GM23338 (cell line): ENCODE results near the gene CPSF4L. TPM values are rescaled to one million over a fixed set of nuclear protein-coding genes. Genes with fewer than 3 reads are reported as not detected.

Experiments
- ATAC-seq: fragments of 200-7000 bp; cut with Tn5 transposase; 3 replicates; pipeline ENCODE4 v1.9.1; 2020
- DNase-seq: peaks from one replicate; pipeline ENCODE4 v3.0.0-alpha.2; 2015; ENCODE audit warnings: low spot score
- H2AFZ ChIP-seq: fragments of 200-600 bp; sonication (generic); 2 replicates; pipeline ENCODE4 v1.8.0; 2016; ENCODE audit warnings: antibody characterized with exemption, mild to moderate bottlenecking, moderate library complexity
- H3F3A ChIP-seq: fragments of 200-600 bp; sonication (generic); replicated peaks from 2 replicates; pipeline ENCODE4 v1.8.0; 2017; ENCODE audit warnings: antibody characterized with exemption, mixed run types, low read depth
- H3K27ac ChIP-seq: fragments of 200-600 bp; sonication (generic); 2 replicates; pipeline ENCODE4 v1.6.1; 2016; ENCODE audit warnings: low read depth
- H3K27me3 ChIP-seq: fragments of 200-600 bp; sonication (generic); 2 replicates; pipeline ENCODE4 v1.8.0; 2016; ENCODE audit warnings: mild to moderate bottlenecking, mixed run types, moderate library complexity; ENCODE audit not compliant: insufficient read depth
- H3K36me3 ChIP-seq: fragments of 200-600 bp; sonication (generic); 2 replicates; pipeline ENCODE4 v1.8.0; 2016; ENCODE audit warnings: mild to moderate bottlenecking; ENCODE audit not compliant: insufficient read depth
- H3K4me1 ChIP-seq: fragments of 200-600 bp; sonication (generic); 2 replicates; pipeline ENCODE4 v1.8.0; 2016; ENCODE audit warnings: mild to moderate bottlenecking, moderate library complexity; ENCODE audit not compliant: insufficient read depth
- H3K4me2 ChIP-seq: fragments of 200-600 bp; sonication (generic); 2 replicates; pipeline ENCODE4 v1.7.1; 2017; ENCODE audit warnings: mixed run types
- H3K4me3 ChIP-seq: fragments of 200-600 bp; sonication (generic); 2 replicates; pipeline ENCODE4 v1.6.1; 2016; ENCODE audit warnings: mixed run types
- H3K79me2 ChIP-seq: fragments of 200-600 bp; sonication (generic); replicated peaks from 2 replicates; pipeline ENCODE4 v1.8.0; 2017; ENCODE audit warnings: mild to moderate bottlenecking; ENCODE audit not compliant: insufficient read depth
- H3K9me2 ChIP-seq: fragments of 200-600 bp; sonication (generic); 2 replicates; pipeline ENCODE4 v1.8.0; 2017; ENCODE audit not compliant: insufficient read depth
- H4K20me1 ChIP-seq: fragments of 200-600 bp; sonication (generic); replicated peaks from 2 replicates; pipeline ENCODE4 v1.8.0; 2017; ENCODE audit warnings: mild to moderate bottlenecking; ENCODE audit not compliant: insufficient read depth
- H3K27ac Mint-ChIP-seq: 2 replicates; pipeline ENCODE4 v1.8.0; 2020; ENCODE audit warnings: inconsistent platforms, mild to moderate bottlenecking, moderate library complexity, mixed read lengths
- H3K27me3 Mint-ChIP-seq: 3 replicates; pipeline ENCODE4 v1.8.0; 2022; ENCODE audit warnings: low read depth, mild to moderate bottlenecking, moderate library complexity, mixed read lengths, inconsistent platforms; ENCODE audit not compliant: insufficient read depth, poor library complexity
- H3K36me3 Mint-ChIP-seq: 3 replicates; pipeline ENCODE4 v1.8.0; 2021; ENCODE audit warnings: low read depth, mild to moderate bottlenecking, inconsistent platforms, moderate library complexity, mixed read lengths
- H3K4me1 Mint-ChIP-seq: 3 replicates; pipeline ENCODE4 v1.8.0; 2020; ENCODE audit warnings: mild to moderate bottlenecking, inconsistent platforms, mixed read lengths
- H3K4me3 Mint-ChIP-seq: 3 replicates; pipeline ENCODE4 v1.8.0; 2021; ENCODE audit warnings: moderate library complexity, mild to moderate bottlenecking, inconsistent platforms, mixed read lengths
- H3K9me3 Mint-ChIP-seq: 3 replicates; pipeline ENCODE4 v1.8.0; 2020; ENCODE audit warnings: moderate library complexity, mild to moderate bottlenecking, inconsistent platforms, mixed read lengths
- CREB1 ChIP-seq: fragments of 250-450 bp; sonication (Bioruptor Pico); IDR thresholded peaks from 2 replicates; pipeline ENCODE4 v1.5.0; 2020; ENCODE audit warnings: low read depth, mild to moderate bottlenecking, moderate library complexity
- CTCF ChIP-seq, 2 experiments: fragments of 200-600 bp in 1 of 2; sonication (generic) in 1 of 2; conservative IDR thresholded peaks; 2 replicates each; pipeline versions ENCODE4 v1.5.1 to v1.6.1; 2016 to 2017; ENCODE audit warnings: antibody characterized with exemption in 2 of 2, low read depth in 2 of 2, mild to moderate bottlenecking in 2 of 2, moderate library complexity in 1 of 2
- ETS1 ChIP-seq: IDR thresholded peaks from 2 replicates; pipeline ENCODE4 v1.6.1; 2016; ENCODE audit warnings: antibody characterized with exemption
- EZH2 ChIP-seq: fragments of 200-600 bp; sonication (generic); IDR thresholded peaks from one replicate; pipeline ENCODE4 v1.8.0; 2017; ENCODE audit warnings: antibody characterized with exemption, mild to moderate bottlenecking, low read depth; ENCODE audit not compliant: unreplicated experiment
- EZH2phosphoT487 ChIP-seq: fragments of 200-600 bp; sonication (generic); IDR thresholded peaks from one replicate; pipeline ENCODE4 v1.8.1; 2018; ENCODE audit warnings: antibody characterized with exemption; ENCODE audit not compliant: unreplicated experiment
- JUNB ChIP-seq: IDR thresholded peaks from one replicate; pipeline ENCODE4 v1.6.1; 2016; ENCODE audit warnings: antibody characterized with exemption; ENCODE audit not compliant: unreplicated experiment
- NANOG ChIP-seq: IDR thresholded peaks from 2 replicates; pipeline ENCODE4 v1.6.1; 2016; ENCODE audit warnings: antibody characterized with exemption, borderline replicate concordance
- POLR2AphosphoS5 ChIP-seq: IDR thresholded peaks from 2 replicates; pipeline ENCODE4 v1.6.1; 2016; ENCODE audit warnings: antibody characterized with exemption, low read depth
- REST ChIP-seq: IDR thresholded peaks from one replicate; pipeline ENCODE4 v1.6.1; 2018; ENCODE audit warnings: antibody characterized with exemption; ENCODE audit not compliant: unreplicated experiment
- STAT1 ChIP-seq: IDR thresholded peaks from one replicate; pipeline ENCODE4 v1.6.1; 2016; ENCODE audit warnings: antibody characterized with exemption; ENCODE audit not compliant: unreplicated experiment
- ZNF114 ChIP-seq: fragments of 250-450 bp; sonication (Bioruptor Pico); IDR thresholded peaks from 2 replicates; pipeline ENCODE4 v1.5.0; 2020; ENCODE audit warnings: mild to moderate bottlenecking, moderate library complexity
- ZNF331 ChIP-seq: fragments of 250-450 bp; sonication (Bioruptor Pico); IDR thresholded peaks from 2 replicates; pipeline ENCODE4 v1.5.0; 2020; ENCODE audit warnings: low read depth, mild to moderate bottlenecking, moderate library complexity
- ZNF462 ChIP-seq: fragments of 250-450 bp; sonication (Bioruptor Pico); IDR thresholded peaks from 2 replicates; pipeline ENCODE4 v1.5.0; 2020; ENCODE audit warnings: mild to moderate bottlenecking, moderate library complexity
- polyA plus RNA-seq: library from polyadenylated mRNA; unstranded; fragments of >200 nt; fragmentation: Nextera tagmentation; extraction: Ambion mirVana; gene quantifications from 2 replicates; pipeline ENCODE4 v1.2.1, GENCODE V29; 2016
- total RNA-seq: library from RNA; depleted of rRNA; stranded (reverse); fragments of >200 nt; shearing (Covaris generic); gene quantifications from 2 replicates; pipeline ENCODE4 v1.2.3, GENCODE V29; 2014

CPSF4L gene
- total and polyA plus RNA-seq, 2 experiments from 2014 or later, result not detected

GRCh38 chr17:73224663-73225305 is 36.9 kb downstream of the CPSF4L start:
- H3K27me3 ChIP-seq, result no peaks in the 10 kb centered on the region
- H2AFZ ChIP-seq, result no peak overlapping the region
- ATAC-seq (no peak), DNase-seq (no peak)
- H3K4me3 ChIP-seq, result no peak overlapping the region
- H3K27ac ChIP-seq, result no peak overlapping the region
- no peaks in the 10 kb centered on the region for H3F3A ChIP-seq
- peaks cover 26% of the 10 kb centered on the region; the same call in 2 of the 3 replicates for H3K36me3 Mint-ChIP-seq
- H3K27me3 Mint-ChIP-seq, result peaks cover 2% of the 10 kb centered on the region
- peaks cover 39% of the 10 kb centered on the region for H3K4me1 Mint-ChIP-seq
- H3K9me2 ChIP-seq, result no peaks in the 10 kb centered on the region
- TF ChIP-seq CREB1 (no peak), CTCF (conservative IDR thresholded peaks at IDR 0.05; ENCODE audit: low read depth in 2 of 2) (no peak), STAT1 (no peak), ZNF462 (CRISPR knock-in tag) (no peak), ZNF331 (CRISPR knock-in tag) (no peak), EZH2 (no peak), REST (no peak), POLR2AphosphoS5 (no peak), JUNB (no peak), ZNF114 (CRISPR knock-in tag) (no peak), NANOG (no peak), ETS1 (no peak), EZH2phosphoT487 (no peak)
- H3K36me3 ChIP-seq, result no peaks in the 10 kb centered on the region
- H3K79me2 ChIP-seq, result peaks cover 97% of the 10 kb centered on the region
- no peaks in the 10 kb centered on the region for H3K9me3 Mint-ChIP-seq
- H3K4me1 ChIP-seq, result peaks cover 31% of the 10 kb centered on the region
- H3K4me2 ChIP-seq, result no peak overlapping the region
- H3K27ac Mint-ChIP-seq, result no peak overlapping the region
- H3K4me3 Mint-ChIP-seq, result no peak overlapping the region
- H4K20me1 ChIP-seq, result peaks cover 18% of the 10 kb centered on the region; the same call in 1 of the 2 replicates
